ENCODE measurements around the gene HHIP. TPM values are rescaled to one million over a fixed set of nuclear protein-coding genes. Genes with fewer than 3 reads are reported as not detected.

Gene HHIP
- total RNA-seq, 1 experiment from 2014 or later, result not detected

DNA sequence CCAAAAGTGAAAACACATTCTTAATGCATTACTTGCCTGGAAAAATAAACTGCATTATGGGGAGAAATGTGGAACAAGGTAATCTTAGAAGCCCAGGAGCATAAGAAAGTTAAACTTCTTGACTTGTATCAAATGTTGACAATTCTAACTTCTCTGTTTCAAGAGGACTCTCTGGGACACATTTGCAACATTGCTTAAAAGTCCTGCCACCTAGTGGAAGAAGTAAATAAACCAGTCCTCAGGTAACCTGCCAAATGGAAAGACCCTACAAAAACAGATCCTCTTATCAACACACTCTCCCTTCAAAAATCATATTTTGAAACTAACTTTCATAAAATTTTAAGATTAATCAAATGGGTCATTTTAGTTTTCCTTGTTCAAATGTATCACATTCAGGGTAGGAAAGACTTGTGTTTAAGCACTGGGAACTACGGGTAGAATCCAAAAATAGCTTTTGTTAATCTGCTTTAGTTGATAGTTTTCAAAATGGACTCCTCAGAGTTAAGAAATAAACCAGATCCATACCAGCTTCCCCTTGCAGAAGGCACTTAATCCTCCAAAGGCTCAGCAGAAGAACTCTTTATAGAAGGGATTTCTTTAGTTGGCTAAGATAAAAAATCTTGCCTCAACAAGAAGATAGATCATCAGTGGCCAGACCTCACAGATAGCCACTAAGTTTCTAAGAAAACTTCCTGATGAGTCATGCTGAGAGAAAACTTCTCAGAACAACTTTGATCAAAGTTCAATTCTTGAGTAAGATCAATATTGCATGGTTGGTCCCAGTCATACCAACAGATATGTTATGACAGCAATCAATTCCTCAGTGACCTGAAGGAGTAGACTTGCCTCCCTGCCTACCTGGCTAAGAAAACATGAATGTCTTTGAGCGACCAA is 141.7 kb downstream of the HHIP start:
- H3K27ac ChIP-seq (ENCODE audit: low read depth, low read length), result no peak overlapping the region
- ChIA-PET CTCF (interaction anchor here (1.1 kb wide), 1 partner anchor 28 kb away, joined by 3 read pairs; no protein-coding TSS in a partner anchor), POLR2A (no interaction called here), RAD21 (ENCODE audit: low non-redundant PET in 1 of 2, low total read pairs in 2 of 2, uncharacterized antibody in 2 of 2, unreplicated experiment in 2 of 2) (no interaction called here)
- BruUV-seq (replicated peaks), result no TSS peak
- no peak overlapping the region for H3K9ac ChIP-seq (ENCODE audit: low read length)
- H3K9me2 ChIP-seq (ENCODE audit: insufficient read depth), result no peaks in the 10 kb centered on the region
- H2AFZ ChIP-seq (ENCODE audit: low read depth, low read length, poor library complexity, severe bottlenecking), result peak overlapping the region; percentile 54
- H3K36me3 ChIP-seq (ENCODE audit: control insufficient read depth in 1 of 2, insufficient read depth in 2 of 2, low read length in 2 of 2), result no peaks in the 10 kb centered on the region
- H4K20me1 ChIP-seq (ENCODE audit: insufficient read depth), result no peaks in the 10 kb centered on the region
- ATAC-seq, result peak; percentile 63
- no peaks in the 10 kb centered on the region for H3K79me2 ChIP-seq (ENCODE audit: insufficient read depth, low read length)
- H3K9me3 ChIP-seq (ENCODE audit: control insufficient read depth in 1 of 2, insufficient read depth in 1 of 2, low read depth in 1 of 2, low read length in 2 of 2), result no peaks in the 10 kb centered on the region
- intact Hi-C loops (cut with micrococcal nuclease), result loop anchor here (2.0 to 5.0 kb wide), 2 partner anchors 275 to 613 kb away; no protein-coding TSS in a partner anchor
- H3K4me1 ChIP-seq (ENCODE audit: control insufficient read depth in 1 of 2, insufficient read depth in 2 of 2, low read length in 2 of 2), result peaks cover 0 to 5% of the 10 kb centered on the region in 2 experiments; a peak in 1 of 4 replicates
- peak; percentile 31 for DNase-seq (ENCODE audit: low read depth, low spot score)
- TF ChIP-seq ZFX (IDR thresholded peaks at IDR 0.05), result no peak
- TF ChIP-seq SP1 (IDR thresholded peaks at IDR 0.05; ENCODE audit: low read depth), result no peak
- TF ChIP-seq RAD21 (IDR thresholded peaks at IDR 0.05; ENCODE audit: low read depth), result peak; percentile 57
- TF ChIP-seq, protein P1, sequence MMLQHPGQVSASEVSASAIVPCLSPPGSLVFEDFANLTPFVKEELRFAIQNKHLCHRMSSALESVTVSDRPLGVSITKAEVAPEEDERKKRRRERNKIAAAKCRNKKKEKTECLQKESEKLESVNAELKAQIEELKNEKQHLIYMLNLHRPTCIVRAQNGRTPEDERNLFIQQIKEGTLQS (IDR thresholded peaks at IDR 0.05), result no peak
- no peak for TF ChIP-seq FOSL1 (IDR thresholded peaks at IDR 0.05; ENCODE audit: low read depth)
- TF ChIP-seq, protein P2, sequence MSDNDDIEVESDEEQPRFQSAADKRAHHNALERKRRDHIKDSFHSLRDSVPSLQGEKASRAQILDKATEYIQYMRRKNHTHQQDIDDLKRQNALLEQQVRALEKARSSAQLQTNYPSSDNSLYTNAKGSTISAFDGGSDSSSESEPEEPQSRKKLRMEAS (IDR thresholded peaks at IDR 0.05), result no peak
- TF ChIP-seq EZH2 (IDR thresholded peaks at IDR 0.05), result no peak
- TF ChIP-seq, protein P3, sequence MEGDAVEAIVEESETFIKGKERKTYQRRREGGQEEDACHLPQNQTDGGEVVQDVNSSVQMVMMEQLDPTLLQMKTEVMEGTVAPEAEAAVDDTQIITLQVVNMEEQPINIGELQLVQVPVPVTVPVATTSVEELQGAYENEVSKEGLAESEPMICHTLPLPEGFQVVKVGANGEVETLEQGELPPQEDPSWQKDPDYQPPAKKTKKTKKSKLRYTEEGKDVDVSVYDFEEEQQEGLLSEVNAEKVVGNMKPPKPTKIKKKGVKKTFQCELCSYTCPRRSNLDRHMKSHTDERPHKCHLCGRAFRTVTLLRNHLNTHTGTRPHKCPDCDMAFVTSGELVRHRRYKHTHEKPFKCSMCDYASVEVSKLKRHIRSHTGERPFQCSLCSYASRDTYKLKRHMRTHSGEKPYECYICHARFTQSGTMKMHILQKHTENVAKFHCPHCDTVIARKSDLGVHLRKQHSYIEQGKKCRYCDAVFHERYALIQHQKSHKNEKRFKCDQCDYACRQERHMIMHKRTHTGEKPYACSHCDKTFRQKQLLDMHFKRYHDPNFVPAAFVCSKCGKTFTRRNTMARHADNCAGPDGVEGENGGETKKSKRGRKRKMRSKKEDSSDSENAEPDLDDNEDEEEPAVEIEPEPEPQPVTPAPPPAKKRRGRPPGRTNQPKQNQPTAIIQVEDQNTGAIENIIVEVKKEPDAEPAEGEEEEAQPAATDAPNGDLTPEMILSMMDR (IDR thresholded peaks at IDR 0.05 in 2 of 3, conservative IDR thresholded peaks at IDR 0.05 in 1 of 3; ENCODE audit: borderline replicate concordance in 1 of 3, insufficient read depth in 1 of 3, low read depth in 2 of 3, low read length in 2 of 3), result peak; percentile 16 to 67 (median 50); a peak in 5 of 6 replicates
- no peak for TF ChIP-seq CBX3 (IDR thresholded peaks at IDR 0.05; ENCODE audit: low read depth)
- no peaks in the 10 kb centered on the region for H3K27me3 ChIP-seq (ENCODE audit: insufficient read depth, low read length)
- H3K4me2 ChIP-seq (ENCODE audit: low read length), result no peak overlapping the region
- H3K4me3 ChIP-seq (replicated peaks in 1 of 2; ENCODE audit: low read depth in 1 of 2, low read length in 2 of 2), result no peak overlapping the region
